Stimulated activated CD8-positive, alpha-beta memory T cell treated with anti-CD3 and anti-CD28 coated beads, Interleukin-4, amount 100 ng/mL, for 1 hour (primary cell): ENCODE results near the gene DVL2.
"Not testable (repeated sequence)": the region's sequence is repeated elsewhere in the genome, so short reads cannot be mapped to it uniquely, and the experiment has no call there.

Experiments
- DNase-seq, 2 donors: peaks; one replicate each; pipeline ENCODE4 v3.0.0-alpha.2; 2020; ENCODE audit warnings: low read depth in 2 of 2, low spot score in 1 of 2

DVL2 gene

GRCh38 chr17:7256766-7257456 lies 22.6 kb upstream of the DVL2 start:
- no peak for DNase-seq

DNA sequence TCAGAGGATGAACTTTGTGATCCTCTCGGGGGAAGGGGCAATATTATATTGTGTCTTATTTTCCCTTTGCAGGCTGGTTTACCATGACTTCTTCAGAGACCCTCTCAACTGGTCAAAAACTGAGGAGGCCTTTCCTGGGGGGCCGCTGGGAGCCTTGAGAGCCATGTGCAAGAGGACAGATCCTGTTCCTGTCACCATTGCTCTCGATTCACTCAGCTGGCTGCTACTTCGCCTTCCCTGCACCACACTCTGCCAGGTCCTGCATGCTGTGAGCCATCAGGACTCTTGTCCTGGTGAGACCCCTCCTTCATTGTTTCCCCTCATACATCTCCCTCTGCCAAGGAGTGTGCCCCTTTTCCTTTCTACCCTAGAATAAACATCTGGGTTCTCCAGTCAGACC lies 20.2 kb upstream of the DVL2 start:
- no peak for DNase-seq

DNA sequence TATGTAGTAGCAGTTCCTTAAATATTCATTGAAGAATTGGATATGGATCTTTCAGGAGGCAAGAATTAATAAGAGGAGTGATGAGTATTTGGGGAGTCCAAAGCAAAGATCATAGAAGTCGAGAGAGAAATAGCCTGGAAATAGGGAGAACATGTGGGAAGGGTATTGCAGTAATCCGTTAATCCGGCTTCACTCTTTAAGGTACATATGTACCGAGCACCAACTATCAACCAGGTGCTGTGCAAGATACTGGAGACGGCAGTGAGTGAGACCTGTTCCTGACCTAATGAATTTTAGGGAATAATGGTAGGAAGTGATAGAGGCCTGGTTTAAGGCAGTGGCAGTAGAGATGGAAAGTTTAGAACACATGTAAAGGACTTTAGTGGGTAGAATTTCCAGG lies 18.8 kb upstream of the DVL2 start:
- no peak for DNase-seq

GRCh38 chr17:7252176-7253043 lies 18.1 kb upstream of the DVL2 start, which contains the start of gene ELP5:
Gene ELP5 (plus strand): TSS chr17:7252215. CDS start chr17:7252551, 336 bp downstream.
- DNase-seq: peak; percentile 72 to 73

- peak; percentile 98 to 99 for DNase-seq
These were observed 17.4 kb upstream of the DVL2 start, which contains the start of gene CTDNEP1 for GRCh38 chr17:7251661-7252175. Gene CTDNEP1 (minus strand): TSS chr17:7251734. CDS start chr17:7251296, 438 bp downstream.

GRCh38 chr17:7250695-7251627 lies 16.6 kb upstream of the DVL2 start:
- DNase-seq: no peak

- no peak for DNase-seq
These were observed 15.5 kb upstream of the DVL2 start for GRCh38 chr17:7249830-7250229.

GRCh38 chr17:7249214-7249613 lies 14.9 kb upstream of the DVL2 start:
- DNase-seq: no peak

- no peak for DNase-seq
These were observed 14.5 kb upstream of the DVL2 start for GRCh38 chr17:7248796-7249195.

DNA sequence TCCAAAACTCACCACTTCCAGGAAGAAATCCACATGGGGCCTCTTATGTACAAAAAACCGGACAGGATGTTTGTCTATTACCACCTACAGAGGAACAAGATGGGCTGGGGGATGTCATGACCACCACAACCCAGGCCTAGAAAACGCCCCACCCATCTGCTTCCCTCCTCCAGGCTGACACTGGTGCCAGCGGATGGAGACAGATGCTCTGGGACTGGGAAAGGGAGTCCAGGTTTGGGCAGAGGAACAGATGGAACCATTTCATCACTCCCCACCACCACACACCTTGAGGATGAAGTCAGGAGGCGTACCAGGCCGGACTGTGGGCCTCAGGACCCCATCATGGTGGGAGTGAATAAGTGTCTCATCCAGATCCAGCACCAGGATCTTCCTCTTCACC lies 12.5 kb upstream of the DVL2 start:
- DNase-seq: no peak

GRCh38 chr17:7243838-7244237 lies 9.5 kb upstream of the DVL2 start:
- DNase-seq: not testable (repeated sequence)

DNA sequence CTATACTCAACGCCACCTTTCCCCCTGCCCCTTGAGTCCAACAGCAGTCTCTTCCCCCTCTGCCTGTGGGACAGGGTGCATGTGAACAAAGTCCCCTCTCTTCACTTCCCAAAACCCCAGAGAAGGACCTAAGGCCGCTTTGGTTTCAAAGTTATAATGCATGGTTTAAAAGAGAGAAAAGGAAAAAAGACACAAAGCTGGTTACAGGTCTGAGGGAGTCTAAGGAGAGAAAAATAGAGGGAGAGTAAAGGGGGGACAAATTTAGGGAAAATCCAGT lies 9.1 kb upstream of the DVL2 start:
- no peak for DNase-seq

- DNase-seq: peak; percentile 87 to 90
These were observed 8.6 kb upstream of the DVL2 start for GRCh38 chr17:7242717-7243452.

- DNase-seq: peak; percentile 91
These were observed 7.7 kb upstream of the DVL2 start, which contains the start of gene GABARAP for GRCh38 chr17:7241783-7242716. Gene GABARAP (minus strand): TSS chr17:7242449. CDS start chr17:7242330, 119 bp downstream.

DNA sequence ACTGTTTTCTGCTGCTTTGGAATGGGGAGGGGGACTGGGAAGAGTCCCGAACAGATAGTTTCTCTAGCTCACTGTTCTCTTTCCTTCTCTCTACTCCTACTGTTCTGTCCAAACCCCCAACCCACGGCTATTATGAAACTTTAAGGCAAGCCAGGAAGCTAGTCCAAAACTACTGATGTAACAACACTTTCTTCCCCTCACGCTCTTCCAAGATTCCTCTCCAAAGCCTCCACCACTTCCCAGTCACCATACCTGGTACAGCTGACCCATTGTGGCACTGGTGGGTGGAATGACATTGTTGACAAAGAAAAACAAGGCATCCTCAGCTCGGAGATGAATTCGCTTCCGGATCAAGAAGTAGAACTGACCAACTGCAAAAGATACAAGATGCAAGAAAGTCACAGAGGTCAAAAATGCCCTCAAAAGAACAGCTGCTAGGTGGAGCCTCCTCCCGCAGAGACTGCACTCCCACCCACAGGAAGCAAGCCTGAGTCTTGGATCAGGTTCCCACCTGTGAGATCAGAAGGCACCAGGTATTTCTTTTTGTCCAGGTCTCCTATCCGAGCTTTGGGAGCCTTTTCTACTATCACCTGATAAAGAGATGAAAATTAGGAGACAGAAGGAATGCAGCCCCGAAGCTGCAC lies 6.9 kb upstream of the DVL2 start:
- no peak for DNase-seq

GRCh38 chr17:7240375-7240774 lies 6.1 kb upstream of the DVL2 start:
- DNase-seq: no peak

- DNase-seq: peak; percentile 93 to 96
These were observed 5.0 kb upstream of the DVL2 start, which contains the start of gene PHF23 for GRCh38 chr17:7239091-7240027. Gene PHF23 (minus strand): TSS chr17:7239457. CDS start chr17:7239279, 178 bp downstream.
